ENCODE results near the gene DCAF4L1. TPM values are rescaled to one million over a fixed set of nuclear protein-coding genes. Genes with fewer than 3 reads are reported as not detected.

Gene DCAF4L1
- total RNA-seq, 2 experiments from 2014 or later = 0.22 to 0.23 TPM

- no peak overlapping the region for H3K4me3 Mint-ChIP-seq
- peaks cover 22% of the 10 kb centered on the region for H3K4me1 Mint-ChIP-seq
- peaks cover 7% of the 10 kb centered on the region for H3K36me3 Mint-ChIP-seq
- DNase-seq (no peak), ATAC-seq (ENCODE audit: low read depth) (no peak)
- POLR2A ChIA-PET = no interaction called here
- no peaks in the 10 kb centered on the region for H3K9me3 Mint-ChIP-seq
- no peaks in the 10 kb centered on the region for H3K27me3 Mint-ChIP-seq
- no peak overlapping the region for H3K27ac Mint-ChIP-seq
Measured at GRCh38 chr4:41994461-41994985, 13.0 kb downstream of the DCAF4L1 start.

GRCh38 chr4:41998019-41998418 lies 16.5 kb downstream of the DCAF4L1 start:
- DNase-seq (no peak), ATAC-seq (ENCODE audit: low read depth) (no peak)
- Mint-ChIP-seq H3K4me3 (no peak overlapping the region), H3K27ac (no peak overlapping the region), H3K4me1 (peaks cover 6% of the 10 kb centered on the region), H3K27me3 (no peaks in the 10 kb centered on the region), H3K36me3 (peaks cover 10% of the 10 kb centered on the region), H3K9me3 (no peaks in the 10 kb centered on the region)
- POLR2A ChIA-PET = no interaction called here

DNA sequence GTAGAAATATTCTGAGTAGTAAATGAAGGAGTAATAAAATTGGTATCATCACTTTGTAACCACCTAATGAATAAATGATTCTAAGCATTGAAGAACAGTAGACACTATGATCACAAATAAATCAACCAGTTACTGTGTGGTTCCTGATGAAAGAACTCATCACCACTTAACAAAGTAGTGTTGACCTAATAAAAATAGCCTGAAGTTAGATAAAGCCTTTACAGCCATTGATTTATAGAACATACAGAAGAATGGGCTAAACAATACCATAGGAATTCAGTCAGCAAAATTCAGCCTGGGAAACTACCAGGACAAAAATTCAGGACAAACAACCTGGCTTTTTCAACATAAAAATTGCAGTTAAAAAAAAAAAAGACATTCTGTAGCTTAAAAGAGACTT lies 17.8 kb downstream of the DCAF4L1 start:
- no peaks in the 10 kb centered on the region for H3K9me3 Mint-ChIP-seq
- peaks cover 16% of the 10 kb centered on the region for H3K36me3 Mint-ChIP-seq
- peaks cover 6% of the 10 kb centered on the region for H3K4me1 Mint-ChIP-seq
- DNase-seq = no peak
- no peaks in the 10 kb centered on the region for H3K27me3 Mint-ChIP-seq
- no peak overlapping the region for H3K4me3 Mint-ChIP-seq
- H3K27ac Mint-ChIP-seq = no peak overlapping the region
- POLR2A ChIA-PET = no interaction called here
- no peak for ATAC-seq (ENCODE audit: low read depth)

- POLR2A ChIA-PET = no interaction called here
- peaks cover 40% of the 10 kb centered on the region for H3K36me3 Mint-ChIP-seq
- peaks cover 1% of the 10 kb centered on the region for H3K4me1 Mint-ChIP-seq
Measured at GRCh38 chr4:42008011-42008786, 26.6 kb downstream of the DCAF4L1 start.

GRCh38 chr4:42015438-42015837 lies 33.9 kb downstream of the DCAF4L1 start:
- ATAC-seq (ENCODE audit: low read depth) (no peak), DNase-seq (no peak)
- Mint-ChIP-seq H3K9me3 (no peaks in the 10 kb centered on the region), H3K27me3 (no peaks in the 10 kb centered on the region), H3K4me3 (no peak overlapping the region), H3K36me3 (peaks cover 25% of the 10 kb centered on the region), H3K27ac (no peak overlapping the region), H3K4me1 (peaks cover 1% of the 10 kb centered on the region)
- POLR2A ChIA-PET = no interaction called here

More at GRCh38 chr4:42008011-42008786, 26.6 kb downstream of the DCAF4L1 start:
- Mint-ChIP-seq H3K9me3 (no peaks in the 10 kb centered on the region), H3K27me3 (no peaks in the 10 kb centered on the region), H3K4me3 (no peak overlapping the region), H3K27ac (no peak overlapping the region)
- DNase-seq = no peak
- ATAC-seq (ENCODE audit: low read depth) = no peak

DNA sequence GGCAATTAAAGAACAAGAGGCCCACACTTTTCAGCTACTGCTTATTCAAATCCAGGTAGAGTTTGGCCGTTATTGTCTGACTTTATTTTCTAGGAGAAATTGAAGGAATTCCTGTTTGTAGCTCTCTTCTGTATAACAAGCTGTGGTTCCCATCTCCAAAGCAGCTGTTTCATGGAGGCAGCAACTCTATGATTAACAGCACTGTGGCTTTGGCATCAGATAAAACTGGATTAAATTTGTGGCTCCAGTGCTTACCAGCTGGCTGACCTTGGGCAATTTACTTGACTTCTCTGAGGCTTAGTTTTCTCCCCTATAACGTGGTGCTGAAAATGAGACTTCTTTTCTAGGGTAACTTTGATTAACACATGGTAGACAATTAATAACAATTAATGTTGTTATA lies 36.9 kb downstream of the DCAF4L1 start:
- H3K27ac Mint-ChIP-seq = no peak overlapping the region
- DNase-seq = no peak
- H3K4me3 Mint-ChIP-seq = no peak overlapping the region
- peaks cover 20% of the 10 kb centered on the region for H3K36me3 Mint-ChIP-seq
- POLR2A ChIA-PET = no interaction called here
- ATAC-seq (ENCODE audit: low read depth) = no peak
- H3K9me3 Mint-ChIP-seq = no peaks in the 10 kb centered on the region
- H3K4me1 Mint-ChIP-seq = peaks cover 1% of the 10 kb centered on the region
- H3K27me3 Mint-ChIP-seq = no peaks in the 10 kb centered on the region

Other genes starting within 250 kb of the DCAF4L1 start
- not detected for gene PHOX2B, start 233.0 kb upstream of the DCAF4L1 start, total RNA-seq
- gene TMEM33, start 46.3 kb upstream of the DCAF4L1 start, total RNA-seq = 10 to 100 TPM; 45.5 to 46.2 TPM
- gene SLC30A9, start 8.8 kb downstream of the DCAF4L1 start, total RNA-seq = 10 to 100 TPM; 35.1 to 38.2 TPM
- under 1 TPM; 0.69 to 0.77 TPM for gene BEND4, start 170.9 kb downstream of the DCAF4L1 start, total RNA-seq

Measured in activated naive CD8-positive, alpha-beta T cell treated with anti-CD3 and anti-CD28 coated beads, Interleukin-2, amount 10 ng/mL, durations not matched to agents 7 days and 5 days (primary cell).